Right cardiac atrium (tissue), 5 donors: ENCODE data around the gene NAT14. TPM values are rescaled to one million over a fixed set of nuclear protein-coding genes. Genes with fewer than 3 reads are reported as not detected.

ENCODE experiments used
- ATAC-seq, 2 donors: fragments of 200-7000 bp; cut with Tn5 transposase; one replicate each; pipeline versions ENCODE4 v1.8.0 to v1.9.1; 2020; ENCODE audit warnings: moderate library complexity in 2 of 2, mild to moderate bottlenecking in 1 of 2
- DNase-seq, 3 donors: peaks; one replicate each; pipeline ENCODE4 v3.0.0-alpha.2; 2020
- H3K27ac ChIP-seq: one replicate; pipeline ENCODE4 v1.5.1; 2013; ENCODE audit warnings: mild to moderate bottlenecking, low read length, control low read depth, moderate library complexity
- H3K27me3 ChIP-seq: one replicate; pipeline ENCODE4 v1.6.1; 2013; ENCODE audit not compliant: control insufficient read depth, insufficient read depth
- H3K4me1 ChIP-seq: one replicate; pipeline ENCODE4 v1.6.1; 2013; ENCODE audit warnings: low read length; ENCODE audit not compliant: control insufficient read depth, insufficient read depth
- H3K4me3 ChIP-seq: one replicate; pipeline ENCODE4 v1.5.1; 2013; ENCODE audit warnings: low read length, control low read depth
- H3K9me3 ChIP-seq: one replicate; pipeline ENCODE4 v1.6.1; 2013; ENCODE audit warnings: low read length; ENCODE audit not compliant: control insufficient read depth
- WGBS: extraction: QIAGEN DNeasy Blood & Tissue Kit; methylation state at CpG from one replicate; pipeline ENCODE4 v1.1.7; 2013; 5-methylcytosine and 5-hydroxymethylcytosine counted together
- intact Hi-C, 4 donors: fragments of 100-400 bp; cut with DNase I; formaldehyde crosslinking; loops; one replicate each; pipeline versions ENCODE4 v1.11.0 to v1.14.0; 2022 to 2023
- polyA plus RNA-seq: library from polyadenylated mRNA; stranded (reverse); fragments of 200-250 nt; gene quantifications from one replicate; pipeline ENCODE4 v1.2.3, GENCODE V29; 2013
- total RNA-seq, 4 donors: library from RNA; stranded (reverse); fragmentation: NEBNext Ultra II Directional; extraction: Animal tissue kit (Norgen Biotek cat#: 25700); gene quantifications; one replicate each; pipeline ENCODE4 v1.2.1, GENCODE V29; 2021
- donor health status: healthy with polysubstance abuse.
- donor health status: DM: no; HTN: yes; CAD: no.
- donor health status: DM: no; HTN: no; CAD: no.
- donor health status: DM: no; HTN: yes; CAD: no; lungs with severe emphysema.
- donor health status: DM: yes; HTN: yes; CAD: no.

NAT14 gene
- total and polyA plus RNA-seq, 5 donors, result 13.6 to 20.8 (median 15.5) TPM

GRCh38 chr19:55474269-55475265 is 10.4 kb upstream of the NAT14 start:
- H3K27me3 ChIP-seq, result no peaks in the 10 kb centered on the region
- no peak overlapping the region for H3K27ac ChIP-seq
- peaks cover 4% of the 10 kb centered on the region for H3K4me1 ChIP-seq
- intact Hi-C loops, result no loop called here
- ATAC-seq (no peak), DNase-seq (peak in 1 of 3 donors; percentile 44)
- no peaks in the 10 kb centered on the region for H3K9me3 ChIP-seq
- H3K4me3 ChIP-seq, result no peak overlapping the region
- 88% methylated on average over 19 of the region's 19 CpGs for WGBS

- Histone ChIP-seq H3K27ac (peak within 1 kb of the TSS; percentile 82), H3K4me1 (peaks cover 4% of the 10 kb centered on the region), H3K27me3 (no peaks in the 10 kb centered on the region), H3K4me3 (peak within 1 kb of the TSS; percentile 76), H3K9me3 (no peaks in the 10 kb centered on the region)
- intact Hi-C loops, result no loop called here
- DNase-seq (peak; percentile 99 to 100 (median 100)), ATAC-seq (peak; percentile 97)
- under 1% methylated on average over 61 of the region's 61 CpGs for WGBS
Measured at GRCh38 chr19:55476100-55476775, 8.8 kb upstream of the NAT14 start, which contains the start of gene ZNF628. TSS of gene ZNF628 (plus strand) at chr19:55476617. CDS start at chr19:55479911, 3,294 bp downstream.

DNA sequence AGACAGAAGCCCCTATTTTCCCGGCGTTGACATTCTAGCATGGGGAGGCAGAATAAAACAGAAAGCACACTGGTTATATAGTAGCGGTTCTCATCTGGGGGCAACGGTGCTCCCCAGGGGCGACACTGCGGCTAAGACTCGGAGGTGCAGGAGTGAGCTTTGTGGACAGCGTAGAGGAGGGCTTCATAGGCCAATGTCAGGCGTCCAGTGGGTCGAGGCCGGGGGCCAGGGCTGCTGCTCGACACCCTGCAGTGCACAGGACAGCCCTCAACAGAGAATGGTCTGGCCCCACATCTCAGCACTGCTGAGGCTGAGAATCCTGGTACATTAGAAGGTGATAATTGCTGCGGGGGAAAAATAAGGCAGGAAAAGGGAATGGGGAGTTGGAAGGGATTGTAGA is 7.1 kb upstream of the NAT14 start:
- intact Hi-C loops, result no loop called here
- Histone ChIP-seq H3K9me3 (no peaks in the 10 kb centered on the region), H3K4me1 (peaks cover 4% of the 10 kb centered on the region), H3K27ac (no peak overlapping the region), H3K27me3 (no peaks in the 10 kb centered on the region), H3K4me3 (no peak overlapping the region)
- no peak for ATAC-seq
- peak in 1 of 3 donors; percentile 39 for DNase-seq
- 82% methylated on average over 13 of the region's 13 CpGs for WGBS

- no peaks in the 10 kb centered on the region for H3K27me3 ChIP-seq
- ATAC-seq, result no peak
- no peaks in the 10 kb centered on the region for H3K9me3 ChIP-seq
- intact Hi-C loops, result no loop called here
- peaks cover 4% of the 10 kb centered on the region for H3K4me1 ChIP-seq
- H3K27ac ChIP-seq, result no peak overlapping the region
- WGBS, result 85% methylated on average over 12 of the region's 12 CpGs
- no peak overlapping the region for H3K4me3 ChIP-seq
- peak in 2 of 3 donors; percentile 45 to 47 for DNase-seq
Measured at GRCh38 chr19:55478364-55478763, 6.6 kb upstream of the NAT14 start.

- 78% methylated on average over 17 of the region's 17 CpGs for WGBS
- ATAC-seq, result no peak
- no peaks in the 10 kb centered on the region for H3K27me3 ChIP-seq
- no peak overlapping the region for H3K4me3 ChIP-seq
- H3K27ac ChIP-seq, result peak overlapping the region; percentile 58
- H3K9me3 ChIP-seq, result no peaks in the 10 kb centered on the region
- peaks cover 4% of the 10 kb centered on the region for H3K4me1 ChIP-seq
- intact Hi-C loops, result no loop called here
- DNase-seq, result peak in 2 of 3 donors; percentile 37 to 43
Measured at GRCh38 chr19:55479045-55479444, 5.9 kb upstream of the NAT14 start.

GRCh38 chr19:55479451-55480230 is 5.3 kb upstream of the NAT14 start:
- Histone ChIP-seq H3K27ac (peak overlapping the region; percentile 81), H3K4me3 (no peak overlapping the region), H3K9me3 (no peaks in the 10 kb centered on the region), H3K27me3 (no peaks in the 10 kb centered on the region), H3K4me1 (peaks cover 4% of the 10 kb centered on the region)
- no peak for ATAC-seq
- peak in 2 of 3 donors; percentile 31 to 63 for DNase-seq
- intact Hi-C loops, result no loop called here
- WGBS, result 67% methylated on average over 15 of the region's 15 CpGs

GRCh38 chr19:55481148-55481793 is 3.7 kb upstream of the NAT14 start:
- Histone ChIP-seq H3K9me3 (no peaks in the 10 kb centered on the region), H3K27me3 (no peaks in the 10 kb centered on the region), H3K4me1 (no peaks in the 10 kb centered on the region), H3K4me3 (no peak overlapping the region), H3K27ac (no peak overlapping the region)
- no peak for ATAC-seq
- intact Hi-C loops, result no loop called here
- peak in 2 of 3 donors; percentile 53 to 55 for DNase-seq
- WGBS, result 94% methylated on average over 52 of the region's 52 CpGs

- Histone ChIP-seq H3K27me3 (no peaks in the 10 kb centered on the region), H3K9me3 (no peaks in the 10 kb centered on the region), H3K27ac (no peak overlapping the region), H3K4me3 (no peak overlapping the region), H3K4me1 (peaks cover 2% of the 10 kb centered on the region)
- DNase-seq, result peak in 2 of 3 donors; percentile 37 to 52
- 79% methylated on average over 40 of the region's 40 CpGs for WGBS
- intact Hi-C loops, result no loop called here
- no peak for ATAC-seq
Measured at GRCh38 chr19:55481794-55482155, 3.2 kb upstream of the NAT14 start.

DNA sequence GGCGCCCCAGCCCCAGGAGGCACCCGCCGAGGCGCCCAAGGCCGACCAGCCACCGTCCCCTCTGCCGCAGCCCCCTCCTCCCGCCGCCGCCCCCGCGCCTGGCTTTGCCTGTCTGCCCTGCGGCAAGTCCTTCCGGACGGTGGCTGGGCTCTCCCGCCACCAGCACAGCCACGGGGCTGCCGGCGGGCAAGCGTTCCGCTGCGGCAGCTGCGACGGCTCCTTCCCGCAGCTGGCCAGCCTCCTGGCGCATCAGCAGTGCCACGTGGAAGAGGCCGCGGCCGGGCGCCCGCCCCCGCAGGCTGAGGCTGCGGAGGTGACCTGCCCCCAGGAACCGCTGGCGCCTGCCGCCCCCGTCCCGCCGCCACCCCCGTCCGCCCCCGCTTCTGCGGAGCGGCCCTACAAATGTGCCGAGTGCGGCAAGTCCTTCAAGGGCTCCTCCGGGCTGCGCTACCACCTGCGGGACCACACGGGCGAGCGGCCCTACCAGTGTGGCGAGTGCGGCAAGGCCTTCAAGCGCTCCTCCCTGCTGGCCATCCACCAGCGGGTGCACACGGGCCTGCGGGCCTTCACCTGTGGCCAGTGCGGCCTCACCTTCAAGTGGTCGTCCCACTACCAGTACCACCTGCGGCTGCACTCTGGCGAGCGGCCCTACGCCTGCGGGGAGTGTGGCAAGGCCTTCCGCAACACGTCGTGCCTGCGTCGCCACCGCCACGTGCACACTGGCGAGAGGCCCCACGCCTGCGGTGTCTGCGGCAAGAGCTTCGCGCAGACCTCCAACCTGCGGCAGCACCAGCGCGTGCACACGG is 2.6 kb upstream of the NAT14 start:
- no peak for ATAC-seq
- DNase-seq, result peak in 2 of 3 donors; percentile 46 to 51

More for the DNA sequence above, 2.6 kb upstream of the NAT14 start:
- H3K27me3 ChIP-seq, result no peaks in the 10 kb centered on the region
- WGBS, result 88% methylated on average over 83 of the region's 83 CpGs
- intact Hi-C loops, result no loop called here
- peaks cover 3% of the 10 kb centered on the region for H3K4me1 ChIP-seq
- H3K4me3 ChIP-seq, result no peak overlapping the region
- H3K9me3 ChIP-seq, result no peaks in the 10 kb centered on the region
- H3K27ac ChIP-seq, result no peak overlapping the region
